DMS79 treated with DMSO at 0.1 percent for 48 hours (cell line): ENCODE data around the gene ASF1A.

Experiments used
- DNase-seq: peaks from one replicate; lab custom pipeline; 2025; lab: John Stamatoyannopoulos, UW

Gene ASF1A

DNA sequence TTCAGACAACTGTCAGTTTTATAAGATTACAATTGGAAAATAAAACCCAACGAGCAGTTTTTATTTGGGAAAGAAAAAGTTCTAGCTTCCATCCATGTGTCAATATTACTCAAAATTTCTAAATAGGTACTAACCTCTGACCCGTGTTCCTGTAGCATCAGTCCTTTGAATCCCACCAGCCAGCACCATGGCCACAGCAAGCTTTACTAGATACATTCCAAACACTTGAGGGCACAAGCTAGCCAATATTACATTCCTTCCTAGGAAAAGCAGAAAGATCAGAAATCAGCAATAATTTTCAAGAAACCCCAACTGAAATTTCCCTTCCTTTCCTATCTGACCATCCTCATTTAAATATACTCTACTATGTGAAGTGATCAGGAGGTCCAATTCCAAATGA is 19.2 kb downstream of the ASF1A start:
- no peak for DNase-seq

GRCh38 chr6:118914598-118914997 is 20.6 kb downstream of the ASF1A start:
- no peak for DNase-seq

DNA sequence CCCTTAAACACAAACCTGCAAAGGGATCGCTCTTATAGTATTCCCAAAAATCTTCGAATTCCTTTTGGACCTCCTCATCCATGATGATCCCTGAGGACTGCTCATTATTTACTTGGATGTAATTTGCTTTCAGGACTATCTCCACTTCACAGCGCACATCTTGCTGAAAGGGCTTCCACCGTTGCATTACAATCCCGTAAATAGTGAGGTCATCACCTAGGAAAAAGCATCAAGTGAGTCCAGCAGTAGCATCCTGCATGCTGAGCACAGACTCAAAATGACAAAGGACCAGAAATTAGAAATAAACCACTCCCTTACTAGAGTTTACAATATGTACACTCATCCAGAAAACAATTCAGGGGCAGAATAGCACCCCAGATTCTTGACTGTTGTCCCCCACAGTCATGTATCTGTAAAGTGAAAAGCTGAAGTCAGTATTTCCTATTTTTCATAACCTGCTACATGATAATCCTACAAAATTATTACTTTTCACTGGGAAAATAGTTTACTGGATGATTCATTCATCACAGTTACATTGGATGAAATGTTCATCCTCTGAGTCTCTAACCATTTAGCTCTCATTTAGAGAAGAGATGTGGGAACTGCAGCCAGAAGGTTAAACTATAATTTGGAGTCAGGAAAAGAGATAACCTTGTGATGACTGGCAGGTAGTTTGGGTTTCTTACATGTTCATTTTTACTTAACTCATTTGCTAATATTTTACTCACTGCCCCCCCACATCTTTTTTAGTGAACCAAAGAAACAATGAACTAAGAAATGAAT is 23.8 kb downstream of the ASF1A start:
- DNase-seq, result no peak

- no peak for DNase-seq
Measured at GRCh38 chr6:118918329-118918725, 24.4 kb downstream of the ASF1A start.

DNA sequence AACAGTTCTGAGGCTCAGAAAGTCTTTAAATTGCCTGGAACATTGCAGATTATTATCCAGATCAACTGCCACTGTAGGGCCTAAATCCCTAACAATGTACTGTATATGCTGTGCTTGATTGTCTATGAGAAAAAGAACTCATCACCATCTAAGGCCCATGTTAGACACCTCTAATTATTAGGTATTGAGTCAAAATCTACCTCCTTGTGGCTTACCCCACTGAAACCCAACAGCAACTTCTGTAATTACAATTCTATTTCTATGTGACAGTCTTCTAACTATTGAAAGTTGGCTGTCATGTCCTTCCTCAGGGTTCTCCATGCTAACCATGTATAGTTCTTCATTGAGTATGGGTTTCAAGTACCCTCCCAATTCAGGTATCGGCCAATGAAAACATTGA is 27.1 kb downstream of the ASF1A start:
- no peak for DNase-seq

GRCh38 chr6:118923035-118923434 is 29.1 kb downstream of the ASF1A start:
- no peak for DNase-seq

GRCh38 chr6:118930680-118931079 is 36.7 kb downstream of the ASF1A start:
- no peak for DNase-seq

DNA sequence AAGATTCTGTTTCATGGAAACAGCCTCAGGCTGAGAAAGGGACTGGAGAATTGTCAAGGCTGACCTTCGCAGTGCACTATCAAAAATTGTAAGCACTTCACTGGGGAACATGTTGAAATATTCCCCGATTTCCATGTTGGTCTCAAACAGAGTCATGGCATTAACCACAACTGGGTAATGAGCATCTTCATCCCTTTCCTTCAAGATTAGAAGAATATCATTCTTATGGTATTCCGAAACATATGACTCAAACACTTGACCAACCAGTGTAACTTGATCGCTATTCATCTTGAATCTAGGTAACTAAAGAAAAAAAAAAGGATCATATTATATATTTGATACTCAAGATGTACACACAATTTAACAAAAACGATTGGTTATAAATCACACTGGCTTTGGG is 37.5 kb downstream of the ASF1A start:
- DNase-seq, result no peak

GRCh38 chr6:118932421-118932820 is 38.5 kb downstream of the ASF1A start:
- no peak for DNase-seq

- DNase-seq, result no peak
Measured at GRCh38 chr6:118933855-118934460, 40.0 kb downstream of the ASF1A start.

DNA sequence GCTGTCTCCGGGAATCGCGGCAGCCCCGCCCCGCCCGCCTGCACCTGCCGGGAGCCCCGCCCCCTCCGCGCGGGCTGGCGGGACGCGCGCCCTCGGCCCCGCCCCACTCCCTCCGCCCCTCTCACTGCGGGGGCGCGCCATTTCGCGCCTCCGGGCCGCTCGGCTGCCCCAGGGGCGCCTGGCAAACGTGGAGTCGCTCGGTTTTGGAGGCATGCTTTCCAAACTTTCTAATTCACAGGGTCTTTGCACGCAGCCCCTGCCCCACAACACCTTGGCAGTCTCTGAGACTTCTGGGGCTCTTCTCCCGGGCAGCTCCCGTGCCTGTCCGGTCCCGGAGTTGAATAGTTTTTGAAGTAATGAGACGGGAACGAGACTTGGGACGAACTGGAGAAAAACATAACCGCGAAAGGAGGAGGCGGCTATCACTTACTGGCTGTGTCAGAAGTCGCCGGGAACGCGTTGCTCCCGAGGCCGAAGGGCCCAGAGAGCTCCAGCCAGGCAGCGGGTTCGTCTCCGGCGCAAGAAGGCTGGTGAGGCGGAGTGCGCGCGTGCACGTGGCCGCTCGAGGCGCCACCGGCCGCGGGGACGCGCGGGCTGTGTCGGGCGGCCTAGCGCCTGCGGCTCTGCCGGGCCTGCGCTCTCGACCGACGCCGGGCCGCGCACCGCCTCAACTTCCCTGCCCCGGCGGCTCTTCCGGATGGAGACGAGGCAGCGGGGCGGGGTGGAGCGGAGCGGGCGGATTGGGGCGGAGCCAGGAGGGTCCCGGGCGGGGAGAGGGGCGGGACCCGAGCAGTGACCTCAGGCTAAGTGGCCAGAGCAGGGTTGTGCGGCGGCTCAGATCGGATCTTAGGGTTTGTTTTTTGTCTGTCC is 40.7 kb downstream of the ASF1A start, which contains the start of gene MCM9:
TSS of gene MCM9 (minus strand) at position 699 of the 870 bp plus-strand sequence. CDS start 3,436 bp downstream, outside the sequence.
- DNase-seq, result peak; percentile 90

- no peak for DNase-seq
Measured at GRCh38 chr6:118935331-118935668, 41.3 kb downstream of the ASF1A start.

- no peak for DNase-seq
Measured at GRCh38 chr6:118935978-118936703, 42.2 kb downstream of the ASF1A start.

DNA sequence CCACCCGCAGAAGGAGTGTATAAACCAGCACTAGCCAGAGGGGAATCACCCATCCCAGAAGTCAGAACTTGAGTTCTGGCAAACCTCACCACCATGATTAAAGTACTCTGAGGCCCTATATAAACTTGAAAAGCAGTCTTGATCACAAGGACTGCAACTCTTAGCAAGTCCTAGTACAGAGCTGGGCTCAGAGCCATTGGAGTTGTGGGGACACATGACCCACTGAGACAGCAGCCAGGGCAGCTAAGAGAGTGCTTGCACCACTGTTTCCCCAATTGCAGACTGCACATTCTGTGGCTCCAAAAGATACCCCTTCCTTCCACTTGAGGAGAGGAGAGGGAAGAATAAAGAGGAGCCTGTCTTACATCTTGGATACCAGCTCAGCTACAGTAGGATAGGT is 45.7 kb downstream of the ASF1A start:
- DNase-seq, result no peak

- no peak for DNase-seq
Measured at GRCh38 chr6:118940770-118941169, 46.8 kb downstream of the ASF1A start.

DNA sequence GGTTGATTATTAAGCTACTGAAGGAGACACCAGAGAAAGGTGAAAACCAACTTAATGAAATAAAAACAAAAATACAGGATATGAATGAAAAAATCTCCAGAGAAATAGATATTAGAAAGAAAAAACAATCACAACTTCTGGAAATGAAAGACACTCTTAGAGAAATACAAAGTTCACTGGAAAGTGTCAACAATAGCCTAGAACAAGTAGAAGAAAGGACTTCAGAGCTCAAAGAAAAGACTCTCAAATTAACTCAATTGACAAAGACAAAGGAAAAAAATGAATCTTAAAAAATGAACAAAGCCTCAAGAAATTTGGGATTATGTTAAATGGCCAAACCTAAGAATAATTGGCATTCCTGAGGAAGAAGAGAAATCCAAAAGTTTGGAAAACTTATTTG is 51.3 kb downstream of the ASF1A start:
- DNase-seq, result no peak

GRCh38 chr6:118952683-118953082 is 58.7 kb downstream of the ASF1A start:
- no peak for DNase-seq

GRCh38 chr6:118953391-118953790 is 59.4 kb downstream of the ASF1A start:
- DNase-seq, result no peak
